PC-9 (cell line): ENCODE measurements around the gene ACOT2.

Source experiments
- EZH2 ChIP-seq: fragments of 200-600 bp; sonication (generic); IDR thresholded peaks from 2 replicates; pipeline ENCODE4 v1.8.0; 2017; ENCODE audit warnings: antibody characterized with exemption, low read depth
- TF ChIP-seq, protein P1 (sequence below): fragments of 200-600 bp; sonication (generic); conservative IDR thresholded peaks from 2 replicates; pipeline ENCODE4 v1.6.1; 2017; ENCODE audit warnings: mixed run types, antibody characterized with exemption, mild to moderate bottlenecking, moderate library complexity

- TF ChIP-seq EZH2, result no peak
- TF ChIP-seq, protein P1, sequence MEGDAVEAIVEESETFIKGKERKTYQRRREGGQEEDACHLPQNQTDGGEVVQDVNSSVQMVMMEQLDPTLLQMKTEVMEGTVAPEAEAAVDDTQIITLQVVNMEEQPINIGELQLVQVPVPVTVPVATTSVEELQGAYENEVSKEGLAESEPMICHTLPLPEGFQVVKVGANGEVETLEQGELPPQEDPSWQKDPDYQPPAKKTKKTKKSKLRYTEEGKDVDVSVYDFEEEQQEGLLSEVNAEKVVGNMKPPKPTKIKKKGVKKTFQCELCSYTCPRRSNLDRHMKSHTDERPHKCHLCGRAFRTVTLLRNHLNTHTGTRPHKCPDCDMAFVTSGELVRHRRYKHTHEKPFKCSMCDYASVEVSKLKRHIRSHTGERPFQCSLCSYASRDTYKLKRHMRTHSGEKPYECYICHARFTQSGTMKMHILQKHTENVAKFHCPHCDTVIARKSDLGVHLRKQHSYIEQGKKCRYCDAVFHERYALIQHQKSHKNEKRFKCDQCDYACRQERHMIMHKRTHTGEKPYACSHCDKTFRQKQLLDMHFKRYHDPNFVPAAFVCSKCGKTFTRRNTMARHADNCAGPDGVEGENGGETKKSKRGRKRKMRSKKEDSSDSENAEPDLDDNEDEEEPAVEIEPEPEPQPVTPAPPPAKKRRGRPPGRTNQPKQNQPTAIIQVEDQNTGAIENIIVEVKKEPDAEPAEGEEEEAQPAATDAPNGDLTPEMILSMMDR, result no peak
Observed at GRCh38 chr14:73610687-73611086, 41.7 kb downstream of the ACOT2 start.
